Measurements from ENCODE around the gene PGAP3.
A peak's percentile ranks its signal among the peaks of the same experiment; 100 is the strongest.

PGAP3 gene

DNA sequence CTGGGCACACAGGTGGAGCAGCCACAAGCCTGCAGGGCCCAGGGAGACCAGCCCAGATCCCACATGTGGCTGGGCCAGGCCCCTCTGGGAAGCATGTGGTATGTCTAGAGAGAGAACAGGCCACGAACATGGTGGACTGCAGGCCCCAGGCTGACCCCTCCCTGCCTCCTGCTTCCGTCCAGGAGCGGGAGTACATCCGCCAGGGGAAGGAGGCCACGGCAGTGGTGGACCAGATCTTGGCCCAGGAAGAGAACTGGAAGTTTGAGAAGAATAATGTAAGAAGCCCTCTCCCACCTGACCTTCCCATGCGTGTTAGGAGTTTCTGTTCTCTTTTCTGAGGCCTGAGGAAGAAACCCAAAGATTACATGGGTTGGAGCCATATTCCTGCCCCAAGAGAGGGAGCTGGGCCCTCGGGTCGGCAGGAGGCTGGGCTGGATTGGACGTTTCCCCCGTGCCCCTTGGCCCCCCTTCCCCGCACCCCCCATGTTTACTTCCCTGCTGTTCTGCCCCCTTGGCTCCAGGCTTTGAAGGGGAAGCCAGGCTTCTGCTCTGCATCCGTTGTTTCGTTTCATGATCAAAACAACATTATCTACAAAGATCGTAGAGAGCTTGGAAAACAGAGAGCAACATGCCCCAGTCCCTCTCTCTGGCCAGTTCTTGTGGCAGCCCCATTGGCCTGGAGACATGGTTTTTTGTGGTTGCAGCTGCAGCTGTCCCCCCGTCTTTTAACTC, 28.4 kb downstream of the PGAP3 start:
- no peak for DNase-seq

DNA sequence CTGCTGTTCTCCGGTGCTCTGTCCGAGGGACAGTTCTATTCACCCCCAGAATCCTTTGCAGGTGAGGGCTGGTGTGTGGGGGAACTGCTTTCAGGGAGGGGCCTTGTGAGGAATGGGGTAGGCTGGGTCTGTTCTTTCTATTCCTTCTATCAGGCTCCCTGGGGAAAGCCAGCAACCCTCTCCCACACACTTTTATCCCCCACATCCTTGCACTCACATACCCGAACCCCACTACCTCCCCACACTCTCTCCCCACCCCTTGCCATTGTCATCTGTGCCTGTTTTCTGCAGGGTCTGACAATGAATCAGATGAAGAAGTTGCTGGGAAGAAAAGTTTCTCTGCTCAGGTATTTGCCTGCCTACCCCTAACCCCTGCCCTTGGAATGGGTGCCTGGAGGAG, 29.1 kb downstream of the PGAP3 start:
- no peak for DNase-seq

DNA sequence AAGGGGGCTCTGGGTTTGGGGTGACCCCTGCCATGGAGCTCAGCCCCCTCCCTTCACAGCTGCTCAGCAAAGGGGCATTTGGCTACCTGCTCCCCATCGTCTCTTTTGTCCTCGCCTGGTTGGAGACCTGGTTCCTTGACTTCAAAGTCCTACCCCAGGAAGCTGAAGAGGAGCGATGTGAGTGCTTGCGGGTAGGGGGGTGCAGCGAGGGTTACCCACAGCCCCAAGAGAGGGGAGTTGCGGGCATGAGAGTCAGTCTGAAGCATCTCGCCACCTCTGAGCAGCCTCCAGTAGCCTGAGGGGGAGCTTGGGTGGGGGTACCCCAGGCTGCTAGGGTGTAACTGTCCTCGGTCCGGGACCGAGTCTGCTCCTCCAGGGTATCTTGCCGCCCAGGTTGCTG, 29.5 kb downstream of the PGAP3 start:
- DNase-seq: no peak

DNA sequence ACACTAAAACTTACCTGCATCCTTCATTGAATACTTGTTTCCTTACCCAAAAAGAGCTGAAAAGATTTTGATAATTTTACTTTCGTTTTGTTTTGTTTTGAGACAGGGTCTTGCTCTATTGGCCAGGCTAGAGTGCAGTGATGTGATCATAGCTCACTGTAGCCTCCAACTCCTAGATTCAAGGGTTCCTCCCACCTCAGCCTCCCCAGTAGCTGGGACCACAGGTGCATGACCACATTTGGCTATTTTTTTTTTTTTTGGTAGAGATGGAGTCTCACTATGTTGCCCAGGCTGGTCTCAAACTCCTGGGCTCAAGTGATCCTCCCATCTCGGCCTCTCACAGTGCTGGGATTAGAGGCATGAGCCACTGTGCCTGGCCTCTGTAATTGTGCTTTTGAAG, 32.8 kb downstream of the PGAP3 start:
- no peak for DNase-seq

DNA sequence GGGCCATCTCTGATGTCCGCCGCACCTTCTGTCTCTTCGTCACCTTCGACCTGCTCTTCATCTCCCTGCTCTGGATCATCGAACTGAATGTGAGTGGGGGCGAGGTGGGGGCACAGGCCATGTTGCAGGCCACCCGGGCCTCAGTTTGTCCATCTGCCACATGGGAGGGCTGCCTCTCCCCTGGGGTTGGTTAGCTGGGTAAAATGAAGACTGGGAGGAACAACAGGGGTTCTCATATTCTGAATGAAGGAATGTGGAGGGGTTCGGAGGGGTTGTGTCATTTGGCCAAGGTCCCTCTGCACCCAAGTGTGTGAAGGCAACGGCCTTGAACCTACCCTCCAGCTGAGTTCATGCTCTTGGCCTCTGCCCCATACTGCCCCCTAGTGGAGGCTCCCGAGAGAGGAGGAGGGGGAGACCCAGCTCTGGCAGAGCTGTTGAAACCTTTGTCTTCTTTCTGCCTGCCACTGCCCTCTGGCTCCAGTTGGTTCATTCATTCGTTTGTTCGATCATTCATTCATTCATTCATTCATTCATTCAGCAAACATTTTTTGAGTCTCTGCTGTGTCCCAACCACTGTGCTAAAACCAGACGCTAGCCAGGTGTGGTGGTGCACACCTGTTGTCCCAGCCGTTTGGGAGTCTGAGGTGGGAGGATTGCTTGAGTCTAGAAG, 34.1 kb downstream of the PGAP3 start:
- DNase-seq: no peak

DNA sequence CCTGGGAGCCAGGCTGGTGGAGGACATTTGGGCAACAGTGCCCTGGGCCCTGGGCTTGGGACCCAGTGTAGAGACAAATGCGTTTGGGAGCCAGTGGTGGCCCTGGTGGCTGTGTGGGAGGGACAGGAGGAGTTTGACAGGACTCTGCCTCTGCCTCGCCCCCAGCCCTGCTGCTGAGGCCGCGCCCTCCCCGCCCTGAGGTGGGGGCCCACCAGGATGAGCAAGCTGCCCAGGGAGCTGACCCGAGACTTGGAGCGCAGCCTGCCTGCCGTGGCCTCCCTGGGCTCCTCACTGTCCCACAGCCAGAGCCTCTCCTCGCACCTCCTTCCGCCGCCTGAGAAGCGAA, 34.6 kb downstream of the PGAP3 start:
- no peak for DNase-seq

DNA sequence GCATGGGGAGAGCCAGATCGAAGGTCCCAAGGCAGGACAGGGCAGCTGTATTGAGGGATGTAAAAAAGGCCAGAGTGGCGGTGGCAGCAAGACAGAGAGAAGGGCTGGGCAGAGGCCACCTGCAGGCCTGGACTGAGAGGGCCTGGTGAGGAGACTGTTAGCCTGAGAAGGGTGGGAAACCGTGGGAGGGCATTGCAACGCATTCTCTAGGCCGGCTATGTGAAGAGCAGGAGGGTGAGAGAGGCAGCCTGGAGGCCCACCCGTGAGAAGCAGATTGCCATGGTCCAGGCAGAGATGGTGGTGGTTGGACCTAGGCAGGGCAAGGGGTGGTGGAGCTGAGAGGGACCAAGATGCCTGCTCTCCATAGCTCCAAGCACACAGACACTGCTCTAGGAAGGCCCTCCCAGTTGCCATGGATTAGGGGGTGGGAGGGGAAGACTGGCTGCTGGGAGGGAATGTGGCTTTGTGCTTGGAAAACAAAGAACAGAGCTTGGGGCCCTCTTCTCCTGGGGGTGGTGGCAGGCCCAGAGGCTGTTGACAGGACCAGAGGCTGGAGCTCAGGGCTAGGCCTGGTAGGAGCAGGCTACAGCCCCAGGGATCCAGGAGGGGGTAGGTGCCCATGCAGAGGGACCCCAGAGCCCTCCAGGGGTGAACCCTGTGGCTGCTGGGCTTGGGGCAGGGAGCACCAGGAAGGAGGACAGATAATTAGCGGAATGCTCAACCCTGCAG, 35.1 kb downstream of the PGAP3 start:
- no peak for DNase-seq

DNA sequence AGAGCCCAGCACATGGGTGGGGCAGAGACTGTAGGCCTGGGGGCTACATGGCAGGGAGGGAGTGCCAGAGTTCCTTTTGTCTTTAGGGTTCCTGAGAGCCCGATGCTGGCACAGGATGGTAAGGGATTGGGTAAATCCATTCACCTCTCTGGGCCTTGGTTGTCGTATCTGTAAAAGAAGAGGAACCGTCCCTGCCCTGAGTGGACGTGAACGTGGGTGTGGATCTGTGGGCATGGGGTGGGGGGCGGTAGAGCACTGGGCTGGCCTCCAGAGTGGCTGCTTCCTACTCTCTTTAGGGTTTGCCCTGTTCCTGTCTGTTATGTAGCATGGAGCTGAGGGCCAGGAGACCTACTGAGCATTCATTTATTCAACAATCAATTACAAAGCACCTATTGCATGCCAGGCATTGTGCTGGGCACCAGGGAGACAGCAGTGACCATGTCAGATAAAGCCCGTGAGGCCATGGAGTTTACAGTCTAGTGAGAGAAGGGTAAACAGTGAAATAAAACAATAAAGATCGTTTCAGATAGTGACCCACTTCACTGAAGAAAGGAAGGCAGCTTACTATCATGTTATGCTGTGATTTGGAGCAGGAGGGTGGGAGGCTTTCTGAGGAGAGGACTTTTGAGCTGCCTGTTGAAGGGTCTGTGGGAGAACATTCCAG, 35.8 kb downstream of the PGAP3 start:
- no peak for DNase-seq

DNA sequence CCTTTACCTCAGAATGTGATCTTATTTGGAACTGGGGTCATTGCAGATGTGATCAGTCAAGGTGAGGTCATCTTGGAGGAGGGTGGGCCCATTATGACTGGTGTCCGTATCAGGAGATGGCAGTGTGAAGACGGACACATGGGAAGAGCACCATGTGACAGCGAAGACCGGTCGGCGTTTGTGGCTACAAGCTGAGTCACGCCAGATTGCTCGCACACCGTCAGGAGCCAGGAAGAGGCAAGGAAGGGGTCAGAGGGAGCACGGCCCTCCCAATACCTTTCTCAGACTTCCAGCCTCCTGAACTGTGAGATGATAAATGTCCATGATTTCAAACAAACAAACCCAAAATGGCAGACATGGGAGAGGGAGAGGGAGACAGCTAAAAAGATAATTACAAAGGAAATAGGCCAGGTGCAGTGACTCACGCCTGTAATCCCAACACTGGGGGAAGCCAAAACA, 37.7 kb downstream of the PGAP3 start:
- no peak for DNase-seq

DNA sequence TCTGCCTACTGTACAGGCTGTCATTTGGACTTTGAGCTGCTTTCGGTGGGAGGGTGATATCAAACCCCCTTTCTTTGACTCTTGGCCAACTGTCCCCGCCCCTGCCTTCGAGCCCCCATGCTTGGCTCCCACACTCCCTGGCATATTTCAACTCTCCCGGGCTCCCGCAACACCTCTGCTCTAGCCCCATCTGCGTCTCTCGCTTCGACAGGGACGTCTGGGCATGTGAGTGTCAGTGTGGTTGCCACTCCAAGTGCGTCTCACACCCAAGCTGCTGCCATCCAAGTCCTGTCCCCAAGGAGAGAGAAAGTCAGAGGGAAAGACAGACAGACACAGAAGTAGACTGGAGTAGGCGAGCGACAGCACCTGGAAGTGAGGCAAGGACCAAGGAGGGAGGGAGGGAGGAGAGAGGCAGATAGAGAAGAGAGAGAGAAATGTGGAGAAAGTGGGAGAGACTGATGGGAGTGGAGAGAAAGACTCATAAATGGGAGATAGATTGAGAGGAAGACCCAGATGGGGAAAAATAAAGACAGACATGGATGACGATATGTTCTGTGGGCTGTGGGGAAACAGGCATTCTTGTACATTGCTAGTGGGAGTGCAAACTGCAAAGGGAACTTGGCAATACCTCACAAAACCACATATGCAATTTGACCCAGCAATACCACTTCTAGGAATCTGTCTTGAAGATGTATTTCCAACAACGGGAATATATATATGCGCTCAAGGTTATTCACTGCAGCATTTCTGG, 39.1 kb downstream of the PGAP3 start:
- no peak for DNase-seq

DNA sequence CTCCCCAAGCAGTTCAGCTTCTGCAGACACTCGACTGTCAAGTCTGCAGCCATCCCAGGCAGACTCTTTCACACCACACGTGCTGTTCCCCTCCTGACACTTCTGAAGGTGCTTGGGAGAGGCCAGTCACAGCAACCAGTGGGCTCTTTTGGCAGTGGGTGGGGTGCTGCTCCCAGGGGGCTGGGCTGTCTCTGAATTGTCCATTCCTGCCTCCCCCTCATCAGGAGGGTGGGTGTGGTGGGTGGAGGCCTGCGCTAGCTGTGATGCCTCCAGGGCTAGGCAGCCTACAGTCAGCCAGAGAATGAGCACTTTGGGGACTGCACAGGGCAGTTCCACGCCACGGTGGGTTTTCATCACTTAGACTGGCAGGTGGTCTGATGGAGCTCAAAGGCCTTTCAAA, 40.6 kb downstream of the PGAP3 start:
- DNase-seq: no peak

DNA sequence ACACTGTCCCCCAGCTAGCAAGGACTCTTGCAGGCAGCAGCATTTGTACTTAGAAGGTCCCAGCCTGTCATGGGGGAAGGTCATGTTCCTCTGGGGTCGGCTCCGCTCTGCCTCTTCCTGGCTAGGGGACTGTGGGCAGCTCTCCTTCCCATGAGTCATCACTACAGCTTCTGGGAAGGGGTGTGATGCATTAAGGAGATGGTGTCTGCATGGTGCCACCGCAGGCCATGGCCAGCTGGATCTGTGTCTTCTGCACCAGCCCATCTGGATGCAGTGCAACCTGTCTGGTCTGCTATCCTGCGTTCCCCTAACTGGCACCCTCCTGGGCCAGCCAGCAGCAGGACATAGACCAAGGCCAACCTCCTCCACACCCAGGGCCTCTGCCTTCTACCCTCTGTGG, 44.6 kb downstream of the PGAP3 start:
- DNase-seq: no peak

DNA sequence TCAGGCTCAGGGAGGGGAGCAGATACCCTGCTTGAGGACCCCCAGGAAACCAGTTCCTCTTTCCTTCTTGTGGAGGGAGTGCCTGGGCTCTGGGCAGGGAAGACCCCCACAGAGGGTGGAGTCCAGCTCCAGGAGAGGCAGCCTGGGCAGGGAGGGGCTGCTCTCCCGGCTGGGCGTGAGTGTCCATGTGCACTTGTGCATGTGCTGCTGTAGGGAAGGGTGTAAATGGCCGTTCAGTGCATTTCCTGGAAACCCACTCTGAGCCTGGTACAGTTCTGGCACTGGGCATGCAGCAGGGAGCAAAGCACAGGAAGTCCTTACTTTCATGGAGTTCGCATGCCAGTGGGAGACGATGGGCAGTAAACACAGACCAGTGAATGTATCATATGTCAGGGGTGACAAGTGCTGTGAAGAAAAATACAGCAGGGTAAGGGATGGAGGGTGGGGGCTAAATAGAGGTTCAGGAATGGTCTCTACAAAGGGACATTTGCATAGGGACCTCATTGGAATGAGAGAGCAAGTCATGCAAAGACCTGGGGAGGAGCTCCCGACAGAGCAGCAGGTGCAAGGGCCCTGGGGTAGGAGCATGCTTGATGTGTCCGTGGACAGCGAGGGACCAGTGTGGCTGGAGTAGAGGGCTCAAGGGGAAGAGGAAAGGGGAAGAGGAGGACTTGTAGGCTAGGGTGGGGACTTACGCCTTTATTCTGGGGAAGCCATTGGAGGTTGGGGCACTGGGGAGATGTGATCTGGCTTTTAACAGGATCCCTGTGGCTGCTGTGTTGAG, 45.4 kb downstream of the PGAP3 start:
- DNase-seq: no peak

DNA sequence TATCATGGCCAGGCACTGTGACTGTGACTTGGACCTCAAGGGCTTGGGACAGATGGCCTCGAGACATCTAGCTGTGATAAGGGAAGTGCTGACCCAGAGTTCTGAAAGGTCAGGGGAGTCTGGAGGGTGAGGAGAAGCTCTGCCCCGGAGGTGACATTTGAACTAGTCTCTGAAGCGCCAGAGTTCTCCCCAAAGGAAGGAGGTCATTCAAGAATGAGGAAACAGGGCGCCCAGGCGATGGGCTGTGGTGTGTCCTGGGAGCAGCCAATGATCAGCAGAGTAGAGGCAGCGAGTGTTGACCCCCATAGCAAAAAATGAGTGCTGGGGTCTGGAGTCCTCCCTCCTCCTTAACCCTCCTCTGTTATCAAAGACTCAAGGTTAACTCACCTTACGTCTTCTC, 46.0 kb downstream of the PGAP3 start:
- DNase-seq: no peak

DNA sequence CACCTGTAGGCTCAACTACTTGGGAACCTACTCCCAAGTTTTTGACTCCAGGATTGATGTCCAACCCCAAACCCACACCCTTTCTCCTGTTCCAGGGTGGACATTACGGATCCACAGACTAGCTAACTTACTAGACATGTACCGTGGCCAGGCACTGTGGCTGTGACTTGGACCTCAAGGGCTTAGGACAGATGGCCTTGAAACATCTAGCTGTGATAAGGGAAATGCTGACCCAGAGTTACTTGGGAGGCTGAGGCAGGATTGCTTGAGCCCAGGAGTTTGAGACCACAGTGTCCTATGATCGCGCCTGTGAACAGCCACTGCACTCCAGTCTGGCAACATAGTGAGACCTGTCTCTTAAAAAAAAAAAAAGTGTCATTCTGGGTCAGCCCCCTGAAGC, 46.8 kb downstream of the PGAP3 start:
- no peak for DNase-seq

DNA sequence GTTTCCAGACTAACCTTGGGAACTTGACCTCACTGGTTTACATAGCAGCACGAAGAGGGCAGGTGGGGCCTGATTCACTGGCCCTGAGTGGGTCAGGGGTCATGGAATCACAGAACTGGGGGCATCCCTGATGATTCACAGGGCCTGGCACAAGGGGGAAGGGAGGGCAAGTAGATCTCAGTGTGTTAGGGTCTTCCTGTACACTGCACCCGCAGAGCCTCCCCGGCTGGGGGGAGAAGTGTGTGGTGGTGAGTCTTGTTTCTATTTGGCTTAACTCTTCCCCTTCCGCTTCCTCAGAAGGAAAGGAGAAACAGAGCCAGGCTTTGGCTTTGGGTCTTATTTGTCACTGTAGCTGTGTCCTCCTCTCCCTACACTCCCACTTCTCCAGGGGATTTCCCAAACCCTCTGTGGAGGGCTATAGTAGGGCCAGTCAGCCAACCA, 47.2 kb downstream of the PGAP3 start:
- no peak for DNase-seq

DNA sequence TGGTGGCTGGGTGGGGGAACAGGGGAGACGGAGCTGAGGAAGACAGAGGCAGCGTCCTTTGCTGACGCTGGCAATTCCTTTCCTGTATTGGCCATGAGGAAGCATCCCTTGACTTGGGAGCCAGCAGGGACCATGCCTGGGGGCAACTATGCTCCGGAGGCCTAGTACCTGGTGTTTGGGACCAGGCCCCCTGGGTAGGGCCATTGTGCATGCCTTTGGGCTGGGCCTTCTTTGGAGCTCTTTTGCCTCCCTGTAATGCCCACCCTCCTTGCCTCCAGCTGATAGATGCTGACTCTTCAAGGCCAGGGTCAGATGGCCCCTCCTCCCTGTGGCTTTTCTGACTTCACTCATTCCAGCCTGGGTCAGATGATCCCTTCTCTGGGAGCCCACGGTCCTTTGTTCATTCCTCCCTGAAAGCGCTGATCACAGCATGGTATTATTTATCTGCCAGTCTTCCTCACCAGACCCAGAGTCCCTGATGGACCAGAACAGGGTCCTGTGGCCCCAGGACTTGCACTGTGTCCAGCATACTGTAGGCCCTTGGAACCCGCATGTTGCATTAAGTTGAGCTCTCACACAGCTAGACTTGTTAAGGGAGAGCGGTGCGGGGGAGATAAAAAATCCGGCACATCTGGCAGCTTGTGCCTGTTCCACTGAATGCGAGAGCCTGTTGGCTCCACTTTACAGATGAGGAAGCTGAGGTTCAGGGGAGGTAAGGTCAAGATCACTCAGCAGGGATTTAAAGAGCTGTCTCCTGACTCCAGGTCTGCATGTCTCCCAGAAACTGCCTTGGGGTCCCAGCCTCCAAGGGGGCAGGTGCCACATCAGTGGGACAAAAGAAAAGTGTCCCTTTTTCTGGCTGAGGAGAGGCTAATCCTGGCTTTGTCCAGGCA, 48.0 kb downstream of the PGAP3 start:
- DNase-seq: no peak

DNA sequence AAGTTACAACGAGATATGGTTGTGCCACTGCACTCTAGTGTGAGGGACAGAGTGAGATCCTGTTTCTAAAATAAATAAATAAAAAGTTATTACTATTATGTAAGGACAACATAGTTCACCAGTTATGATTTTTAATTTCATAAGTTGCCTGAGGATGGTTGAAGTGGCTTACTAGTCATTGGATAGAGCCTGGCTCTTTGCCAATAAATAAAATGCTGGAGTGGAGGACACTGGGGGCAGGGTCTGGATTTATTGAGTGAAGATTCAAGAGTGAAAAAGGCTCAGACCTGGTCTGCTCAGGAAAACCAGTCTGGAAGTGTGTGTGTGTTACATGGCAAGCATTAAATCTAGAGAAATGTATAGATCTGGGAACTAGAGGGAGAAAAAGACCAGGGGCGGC, 48.8 kb downstream of the PGAP3 start:
- no peak for DNase-seq

DNA sequence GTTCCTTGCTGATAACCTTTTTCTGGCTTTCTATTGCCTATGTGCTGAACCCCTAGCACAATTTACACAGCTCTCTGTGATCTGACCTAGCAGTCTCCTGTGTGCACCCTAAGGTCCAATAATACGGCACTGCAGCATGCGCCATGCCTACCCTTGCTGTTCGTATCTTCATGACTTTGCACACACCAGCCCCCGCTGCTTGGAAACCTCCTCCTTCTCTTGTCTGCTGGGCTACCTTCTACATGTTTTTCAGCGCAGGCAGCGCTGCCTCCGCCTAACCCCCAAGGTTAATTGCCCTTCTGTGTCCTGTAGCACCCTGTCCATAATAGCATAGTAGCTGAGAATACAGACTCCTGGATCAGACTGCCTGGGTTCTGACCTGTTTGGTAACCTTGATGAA, 49.5 kb downstream of the PGAP3 start:
- DNase-seq: no peak

DNA sequence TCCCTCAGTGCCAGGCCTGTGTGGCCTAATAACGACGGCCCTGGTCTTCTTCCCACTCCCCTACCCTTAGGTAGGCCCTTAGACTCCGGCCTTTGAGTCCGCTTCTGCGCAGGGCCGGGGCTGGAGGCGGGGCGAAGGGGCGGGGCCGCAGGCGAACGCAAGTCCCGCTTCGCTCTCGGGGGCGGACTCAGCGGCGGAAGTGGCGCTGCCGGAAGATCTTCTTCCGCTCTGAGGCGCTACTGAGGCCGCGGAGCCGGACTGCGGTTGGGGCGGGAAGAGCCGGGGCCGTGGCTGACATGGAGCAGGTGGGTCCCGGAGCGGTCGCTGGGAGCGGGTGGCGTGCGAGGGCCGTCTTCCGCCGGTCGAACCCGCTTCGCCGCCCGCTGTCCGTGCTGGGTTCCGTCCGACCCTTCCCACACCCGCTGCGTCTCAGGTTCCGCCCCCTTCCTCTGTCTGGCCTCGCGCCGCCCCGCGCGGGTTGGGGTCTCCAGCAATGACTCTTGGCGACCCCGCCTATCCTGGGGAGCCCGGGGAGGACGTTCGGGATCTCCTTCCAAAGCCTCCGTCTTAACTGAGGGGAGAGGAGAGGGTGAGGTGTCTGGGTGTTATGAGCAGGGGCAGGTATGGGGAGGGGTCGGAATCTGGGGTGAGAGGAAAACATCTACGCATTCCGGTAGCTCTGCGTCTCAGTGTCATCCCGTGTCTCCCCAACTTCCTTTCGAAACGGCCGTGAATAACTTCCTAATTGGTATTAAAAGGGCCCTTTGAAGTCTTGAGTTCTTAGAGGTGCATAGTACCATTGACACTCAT, 50.7 kb downstream of the PGAP3 start, which contains the start of gene STARD3:
STARD3 (plus strand) TSS at position 218 of the 810 bp plus-strand sequence. CDS start 16,388 bp downstream, outside the sequence.
- peak; percentile 83 for DNase-seq

Data from activated gamma-delta T cell (primary cell).